GM18508 (cell line): ENCODE data around the gene TC2N.
"Not testable (repeated sequence)": the region's sequence is repeated elsewhere in the genome, so short reads cannot be mapped to it uniquely, and the experiment has no call there.

ENCODE experiments used
- ATAC-seq: cut with Tn5 transposase; IDR thresholded peaks from one replicate; pipeline ENCODE4 v1.9.1; 2021; ENCODE audit warnings: moderate number of reproducible peaks; ENCODE audit not compliant: insufficient read depth, unreplicated experiment

Gene TC2N

GRCh38 chr14:91871401-91871800 is 4.1 kb upstream of the TC2N start:
- ATAC-seq = not testable (repeated sequence)

GRCh38 chr14:91870890-91871289 is 3.6 kb upstream of the TC2N start:
- no peak for ATAC-seq

- ATAC-seq = no peak
Measured at GRCh38 chr14:91870001-91870400, 2.7 kb upstream of the TC2N start.

- no peak for ATAC-seq
Measured at GRCh38 chr14:91869556-91869955, 2.2 kb upstream of the TC2N start.

GRCh38 chr14:91866511-91867295 is 633 bp downstream of the TC2N start:
- ATAC-seq = no peak

GRCh38 chr14:91866061-91866460 is 1.3 kb downstream of the TC2N start:
- ATAC-seq = no peak

GRCh38 chr14:91862417-91862816 is 4.9 kb downstream of the TC2N start:
- no peak for ATAC-seq

- no peak for ATAC-seq
Measured at GRCh38 chr14:91861091-91861490, 6.2 kb downstream of the TC2N start.

- no peak for ATAC-seq
Measured at GRCh38 chr14:91860238-91860637, 7.1 kb downstream of the TC2N start.

GRCh38 chr14:91858536-91859275 is 8.6 kb downstream of the TC2N start:
- no peak for ATAC-seq

- no peak for ATAC-seq
Measured at GRCh38 chr14:91857614-91858013, 9.7 kb downstream of the TC2N start.

GRCh38 chr14:91854327-91854934 is 12.9 kb downstream of the TC2N start:
- no peak for ATAC-seq

GRCh38 chr14:91851563-91851962 is 15.8 kb downstream of the TC2N start:
- no peak for ATAC-seq

GRCh38 chr14:91848504-91849001 is 18.8 kb downstream of the TC2N start:
- ATAC-seq = no peak

GRCh38 chr14:91847693-91848092 is 19.6 kb downstream of the TC2N start:
- ATAC-seq = no peak

- no peak for ATAC-seq
Measured at GRCh38 chr14:91845652-91846051, 21.7 kb downstream of the TC2N start.

- ATAC-seq = not testable (repeated sequence)
Measured at GRCh38 chr14:91845056-91845455, 22.3 kb downstream of the TC2N start.

GRCh38 chr14:91844029-91844428 is 23.3 kb downstream of the TC2N start:
- no peak for ATAC-seq

GRCh38 chr14:91843437-91843836 is 23.9 kb downstream of the TC2N start:
- ATAC-seq = no peak

GRCh38 chr14:91841065-91841464 is 26.3 kb downstream of the TC2N start:
- ATAC-seq = no peak

GRCh38 chr14:91839749-91840148 is 27.6 kb downstream of the TC2N start:
- no peak for ATAC-seq
